Ramos (cell line): Measurements from ENCODE around the gene TOR1B.
"Not testable (repeated sequence)": the region's sequence is repeated elsewhere in the genome, so short reads cannot be mapped to it uniquely, and the experiment has no call there.

ENCODE experiments used
- in situ Hi-C: fragments of 300-500 bp; cut with MboI; formaldehyde crosslinking; loops from one replicate; pipeline ENCODE4 v1.14.3; 2022; ENCODE audit warnings: low sequenced_read_pairs; ENCODE audit not compliant: unreplicated experiment

The TOR1B gene, protein sequence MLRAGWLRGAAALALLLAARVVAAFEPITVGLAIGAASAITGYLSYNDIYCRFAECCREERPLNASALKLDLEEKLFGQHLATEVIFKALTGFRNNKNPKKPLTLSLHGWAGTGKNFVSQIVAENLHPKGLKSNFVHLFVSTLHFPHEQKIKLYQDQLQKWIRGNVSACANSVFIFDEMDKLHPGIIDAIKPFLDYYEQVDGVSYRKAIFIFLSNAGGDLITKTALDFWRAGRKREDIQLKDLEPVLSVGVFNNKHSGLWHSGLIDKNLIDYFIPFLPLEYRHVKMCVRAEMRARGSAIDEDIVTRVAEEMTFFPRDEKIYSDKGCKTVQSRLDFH

DNA sequence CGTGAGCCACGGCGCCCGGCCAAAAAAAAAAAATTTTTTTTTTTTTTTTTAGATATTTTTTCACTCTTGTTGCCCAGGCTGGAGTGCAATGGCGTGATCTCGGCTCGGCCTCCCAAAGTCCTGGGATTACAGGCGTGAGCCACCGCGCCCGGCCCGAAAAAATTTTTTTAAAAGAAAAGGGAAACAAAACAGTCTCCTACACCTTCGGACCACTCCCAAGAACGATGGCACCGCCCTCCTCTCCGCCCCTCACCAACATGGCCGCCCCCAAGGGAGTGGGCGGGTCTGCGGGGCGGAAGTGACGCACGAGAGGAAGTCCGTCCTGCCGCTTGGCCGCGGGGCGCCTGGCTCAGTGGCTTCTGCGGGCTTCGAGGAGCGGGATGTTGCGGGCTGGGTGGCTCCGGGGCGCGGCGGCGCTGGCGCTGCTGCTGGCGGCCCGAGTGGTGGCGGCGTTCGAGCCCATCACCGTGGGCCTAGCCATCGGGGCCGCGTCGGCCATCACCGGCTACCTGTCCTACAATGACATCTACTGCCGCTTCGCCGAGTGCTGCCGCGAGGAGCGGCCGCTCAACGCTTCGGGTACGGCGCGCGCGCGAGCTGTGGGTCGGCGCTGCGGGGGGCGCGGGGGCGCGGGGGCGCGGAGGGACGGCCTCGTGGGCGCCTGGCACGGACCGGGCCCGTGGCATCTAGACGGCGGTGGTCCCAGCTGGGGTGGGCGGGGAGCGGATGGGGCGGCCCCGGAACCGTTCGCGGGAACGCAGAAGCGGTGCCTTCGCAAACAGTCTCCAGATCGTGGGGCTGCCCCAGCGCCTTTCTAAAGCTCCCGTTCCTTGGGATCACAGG is at the start of gene TOR1B:
TOR1B (plus strand) TSS at position 352 of the 843 bp plus-strand sequence; CDS start at position 381, 29 bp downstream.
- in situ Hi-C loops = no loop called here

GRCh38 chr9:129755151-129755550 is 47.8 kb upstream of the TOR1B start:
- in situ Hi-C loops = no loop called here

GRCh38 chr9:129756191-129756590 is 46.8 kb upstream of the TOR1B start:
- in situ Hi-C loops = no loop called here

GRCh38 chr9:129757045-129757444 is 45.9 kb upstream of the TOR1B start:
- in situ Hi-C loops = no loop called here

GRCh38 chr9:129759319-129759718 is 43.7 kb upstream of the TOR1B start:
- in situ Hi-C loops = no loop called here

GRCh38 chr9:129759804-129760502 is 43.0 kb upstream of the TOR1B start:
- in situ Hi-C loops = no loop called here

GRCh38 chr9:129760784-129761183 is 42.2 kb upstream of the TOR1B start:
- in situ Hi-C loops = not testable (repeated sequence)

GRCh38 chr9:129761293-129761900 is 41.6 kb upstream of the TOR1B start:
- in situ Hi-C loops = no loop called here

GRCh38 chr9:129761901-129762369 is 41.0 kb upstream of the TOR1B start:
- in situ Hi-C loops = no loop called here

GRCh38 chr9:129762370-129762984 is 40.5 kb upstream of the TOR1B start:
- in situ Hi-C loops = not testable (repeated sequence)

DNA sequence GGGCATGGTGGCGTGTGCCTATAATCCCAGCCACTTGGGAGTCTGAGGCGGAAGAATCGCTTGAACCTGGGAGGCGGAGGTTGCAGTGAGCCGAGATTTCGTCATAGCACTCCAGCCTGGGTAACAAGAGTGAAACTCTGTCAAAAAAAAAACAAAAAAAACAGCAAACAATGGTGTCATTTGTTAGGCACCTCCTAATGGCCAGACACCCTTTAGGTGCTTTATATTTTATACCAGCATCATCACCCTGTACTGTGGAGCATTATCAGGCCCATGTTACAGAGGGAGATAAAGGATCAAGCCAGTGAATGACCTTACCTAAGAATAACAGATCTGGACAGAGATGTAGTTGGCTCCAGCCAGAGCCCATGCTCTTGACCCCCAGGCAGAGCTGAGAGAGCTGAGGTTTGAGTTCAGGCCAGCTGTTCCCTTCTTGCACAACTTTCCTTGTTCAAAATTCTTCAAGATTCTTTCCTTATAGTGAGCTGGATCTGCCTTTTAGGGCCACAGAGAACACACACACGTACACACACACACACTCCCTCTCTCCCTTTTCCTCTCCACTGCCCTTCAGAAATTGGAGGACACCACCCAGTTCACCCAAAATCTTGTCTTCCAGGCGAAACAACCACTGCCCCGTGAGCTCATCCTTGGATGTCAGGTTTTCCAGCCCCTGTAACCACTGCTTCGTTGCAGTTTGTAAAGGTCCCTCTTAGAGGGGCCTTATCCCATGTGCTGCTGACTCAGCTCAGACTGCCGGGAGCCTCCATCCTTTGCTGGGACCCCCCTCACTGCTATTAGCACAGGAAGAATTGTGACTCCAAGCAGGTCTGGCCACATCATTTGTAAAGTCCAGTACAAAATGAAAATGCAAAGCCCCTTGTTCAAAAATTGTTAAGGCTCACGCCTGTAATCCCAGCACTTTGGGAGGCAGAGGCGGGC is 39.7 kb upstream of the TOR1B start:
- in situ Hi-C loops = no loop called here

DNA sequence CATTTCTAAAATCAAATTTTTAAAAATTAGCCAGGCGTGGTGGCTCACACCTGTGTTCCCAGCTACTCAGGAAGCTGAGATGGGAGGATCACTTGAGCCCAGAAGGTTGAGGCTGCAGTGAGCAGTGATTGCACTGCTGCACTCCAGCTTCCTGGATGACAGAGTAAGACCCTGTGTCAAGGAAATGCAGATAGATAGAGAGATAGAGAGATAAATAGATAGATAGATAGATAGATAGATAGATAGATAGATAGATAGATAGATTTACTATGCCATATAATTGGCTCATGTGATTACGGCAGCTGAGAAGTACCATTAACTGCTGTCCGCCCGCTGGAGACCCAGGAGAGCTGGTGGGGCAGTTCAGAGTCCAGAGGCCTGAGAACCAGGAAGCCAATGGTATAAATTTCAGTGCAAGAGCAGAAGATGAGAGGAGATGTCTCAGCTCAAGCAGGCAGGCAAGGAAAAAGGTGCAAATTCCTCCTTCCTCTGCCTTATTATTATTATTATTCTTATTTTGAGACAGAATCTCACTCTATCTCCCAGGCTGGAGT is 37.1 kb upstream of the TOR1B start:
- in situ Hi-C loops = no loop called here

- in situ Hi-C loops = no loop called here
Measured at GRCh38 chr9:129768486-129768885, 34.5 kb upstream of the TOR1B start.

GRCh38 chr9:129769669-129770068 is 33.3 kb upstream of the TOR1B start:
- in situ Hi-C loops = no loop called here

GRCh38 chr9:129770741-129771140 is 32.2 kb upstream of the TOR1B start:
- in situ Hi-C loops = no loop called here

DNA sequence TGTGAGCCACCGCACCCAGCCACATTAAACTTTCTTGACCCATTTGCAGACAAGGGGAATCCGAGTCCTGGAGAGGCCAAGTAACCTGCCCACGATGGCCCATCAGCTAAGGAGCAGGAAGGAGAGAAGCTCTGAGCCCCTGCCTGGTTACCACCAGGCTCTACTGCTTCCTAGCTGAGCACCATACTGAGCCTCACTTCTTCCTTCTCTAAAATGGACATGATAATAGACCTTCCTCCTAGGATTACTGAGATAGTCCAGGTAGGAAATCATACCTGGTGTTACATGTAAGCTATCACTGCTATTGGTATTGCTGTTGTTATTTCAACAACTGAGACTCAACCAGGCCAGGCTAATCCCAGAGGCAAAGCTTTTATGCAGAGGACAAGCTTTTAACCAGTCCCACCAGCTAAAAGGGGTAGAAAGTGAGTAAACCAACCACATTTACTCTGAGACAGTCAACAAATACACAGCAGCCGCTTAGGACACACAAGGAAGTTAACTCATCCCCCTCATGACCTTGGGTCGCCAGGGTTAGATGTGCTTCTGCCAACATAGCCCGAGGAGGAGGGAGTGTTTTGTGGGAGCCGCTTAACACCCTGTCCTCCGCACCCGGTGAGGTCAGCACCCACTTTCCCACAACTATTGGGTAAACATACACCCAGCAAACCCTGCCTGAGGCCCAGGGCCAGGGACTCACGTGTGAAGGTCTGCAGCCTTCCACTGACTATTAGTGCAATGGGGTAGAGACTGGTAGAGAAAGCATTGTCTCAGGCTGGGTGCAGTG is 29.5 kb upstream of the TOR1B start:
- in situ Hi-C loops = no loop called here

- in situ Hi-C loops = loop anchor here (25.0 kb wide), 1 partner anchor 638 kb away; no protein-coding TSS in a partner anchor
Measured at GRCh38 chr9:129774791-129775447, 28.1 kb upstream of the TOR1B start.
